BE2C (cell line): Measurements from ENCODE around the gene ACTR1A.
"Not testable (repeated sequence)": the region's sequence is repeated elsewhere in the genome, so short reads cannot be mapped to it uniquely, and the experiment has no call there.

Experiments used
- DNase-seq: peaks from one replicate; pipeline ENCODE4 v3.0.0-alpha.2; 2020
- H3K27me3 ChIP-seq: fragments of 250-450 bp; sonication (Bioruptor Pico); 2 replicates; pipeline ENCODE4 v1.5.1; 2020; ENCODE audit warnings: mild to moderate bottlenecking
- H3K36me3 ChIP-seq: fragments of 250-450 bp; sonication (Bioruptor Pico); 2 replicates; pipeline ENCODE4 v1.5.1; 2020; ENCODE audit warnings: mild to moderate bottlenecking
- H3K4me1 ChIP-seq: fragments of 250-450 bp; sonication (Bioruptor Pico); 2 replicates; pipeline ENCODE4 v1.5.1; 2020
- H3K4me3 ChIP-seq: 2 replicates; pipeline ENCODE4 v1.5.1; 2011; ENCODE audit warnings: low read depth, low read length
- H3K9me3 ChIP-seq: fragments of 250-450 bp; sonication (Bioruptor Pico); 2 replicates; pipeline ENCODE4 v1.5.1; 2020
- TF ChIP-seq, protein P1 (sequence below): IDR thresholded peaks from 2 replicates; pipeline ENCODE4 v1.5.1; 2012; ENCODE audit warnings: mild to moderate bottlenecking, low read depth, low read length

ACTR1A gene

GRCh38 chr10:102457591-102458150, 44.8 kb downstream of the ACTR1A start:
- Histone ChIP-seq H3K27me3 (no peaks in the 10 kb centered on the region), H3K4me1 (no peaks in the 10 kb centered on the region; the same call in 1 of the 2 replicates), H3K36me3 (no peaks in the 10 kb centered on the region), H3K4me3 (no peak overlapping the region), H3K9me3 (no peaks in the 10 kb centered on the region)
- no peak for DNase-seq
- TF ChIP-seq, protein P1, sequence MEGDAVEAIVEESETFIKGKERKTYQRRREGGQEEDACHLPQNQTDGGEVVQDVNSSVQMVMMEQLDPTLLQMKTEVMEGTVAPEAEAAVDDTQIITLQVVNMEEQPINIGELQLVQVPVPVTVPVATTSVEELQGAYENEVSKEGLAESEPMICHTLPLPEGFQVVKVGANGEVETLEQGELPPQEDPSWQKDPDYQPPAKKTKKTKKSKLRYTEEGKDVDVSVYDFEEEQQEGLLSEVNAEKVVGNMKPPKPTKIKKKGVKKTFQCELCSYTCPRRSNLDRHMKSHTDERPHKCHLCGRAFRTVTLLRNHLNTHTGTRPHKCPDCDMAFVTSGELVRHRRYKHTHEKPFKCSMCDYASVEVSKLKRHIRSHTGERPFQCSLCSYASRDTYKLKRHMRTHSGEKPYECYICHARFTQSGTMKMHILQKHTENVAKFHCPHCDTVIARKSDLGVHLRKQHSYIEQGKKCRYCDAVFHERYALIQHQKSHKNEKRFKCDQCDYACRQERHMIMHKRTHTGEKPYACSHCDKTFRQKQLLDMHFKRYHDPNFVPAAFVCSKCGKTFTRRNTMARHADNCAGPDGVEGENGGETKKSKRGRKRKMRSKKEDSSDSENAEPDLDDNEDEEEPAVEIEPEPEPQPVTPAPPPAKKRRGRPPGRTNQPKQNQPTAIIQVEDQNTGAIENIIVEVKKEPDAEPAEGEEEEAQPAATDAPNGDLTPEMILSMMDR = no peak

DNA sequence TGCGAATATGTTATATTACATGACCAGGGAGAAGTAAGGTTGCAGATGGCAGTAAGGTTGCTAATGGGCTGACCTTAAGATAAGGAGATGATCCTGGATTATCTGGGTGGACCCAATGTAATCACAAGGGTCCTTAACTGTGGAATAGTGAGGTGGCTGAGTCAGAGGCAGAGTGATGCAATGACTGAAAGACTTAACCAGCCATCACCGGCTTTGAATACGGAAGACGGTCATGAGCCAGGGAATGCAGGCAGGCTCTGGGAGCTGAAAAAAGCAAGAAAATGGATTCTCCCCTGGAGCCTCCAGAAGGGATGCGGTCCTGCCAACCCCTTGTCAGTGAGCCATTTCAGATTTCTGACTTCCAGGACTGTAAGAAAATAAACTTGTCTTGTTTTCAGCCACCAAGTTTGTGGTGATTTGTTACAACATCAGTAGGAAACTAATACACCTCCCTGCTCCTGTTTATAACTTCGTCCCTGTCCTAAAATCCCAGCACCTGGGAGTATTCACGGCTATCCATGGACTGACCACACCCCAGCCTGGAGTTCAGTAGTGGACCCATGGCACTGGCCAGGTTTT, 46.5 kb downstream of the ACTR1A start:
- Histone ChIP-seq H3K36me3 (no peaks in the 10 kb centered on the region), H3K4me3 (no peak overlapping the region), H3K4me1 (no peaks in the 10 kb centered on the region), H3K27me3 (no peaks in the 10 kb centered on the region), H3K9me3 (no peaks in the 10 kb centered on the region)
- no peak for DNase-seq
- TF ChIP-seq, protein P1 = no peak

DNA sequence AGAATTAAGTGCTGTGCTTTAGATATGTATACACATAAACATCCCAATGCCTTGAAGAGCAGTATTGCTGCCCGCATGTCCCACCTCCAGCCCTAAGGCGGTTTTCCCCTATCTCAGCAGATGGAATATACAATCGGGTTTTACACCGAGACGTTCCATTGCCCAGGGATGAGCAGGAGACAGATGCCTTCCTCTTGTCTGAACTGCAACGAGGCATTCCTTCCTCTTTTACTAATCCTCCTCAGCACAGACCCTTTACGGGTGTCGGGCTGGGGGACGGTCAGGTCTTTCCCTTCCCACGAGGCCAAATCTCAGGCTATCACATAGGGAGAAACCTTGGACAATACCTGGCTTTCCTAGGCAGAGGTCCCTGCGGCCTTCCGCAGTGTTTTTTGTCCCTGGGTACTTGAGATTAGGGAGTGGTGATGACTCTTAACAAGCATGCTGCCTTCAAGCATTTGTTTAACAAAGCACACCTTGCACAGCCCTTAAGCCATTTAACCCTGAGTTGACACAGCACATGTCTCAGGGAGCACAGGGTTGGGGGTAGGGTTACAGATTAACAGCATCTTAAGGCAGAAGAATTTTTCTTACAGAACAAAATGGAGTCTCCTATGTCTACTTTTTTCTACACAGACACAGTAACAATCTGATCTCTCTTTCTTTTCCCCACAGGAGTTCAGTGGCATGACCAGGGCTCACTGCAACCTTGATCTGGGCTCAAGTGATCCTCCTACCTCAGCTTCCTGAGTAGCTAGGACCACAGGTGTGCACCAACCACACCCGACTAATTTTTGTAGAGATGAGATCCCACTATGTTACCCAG, 47.6 kb downstream of the ACTR1A start:
- not testable (repeated sequence) for H3K4me3 ChIP-seq, H3K9me3 ChIP-seq, DNase-seq, H3K4me1 ChIP-seq, H3K36me3 ChIP-seq, H3K27me3 ChIP-seq

DNA sequence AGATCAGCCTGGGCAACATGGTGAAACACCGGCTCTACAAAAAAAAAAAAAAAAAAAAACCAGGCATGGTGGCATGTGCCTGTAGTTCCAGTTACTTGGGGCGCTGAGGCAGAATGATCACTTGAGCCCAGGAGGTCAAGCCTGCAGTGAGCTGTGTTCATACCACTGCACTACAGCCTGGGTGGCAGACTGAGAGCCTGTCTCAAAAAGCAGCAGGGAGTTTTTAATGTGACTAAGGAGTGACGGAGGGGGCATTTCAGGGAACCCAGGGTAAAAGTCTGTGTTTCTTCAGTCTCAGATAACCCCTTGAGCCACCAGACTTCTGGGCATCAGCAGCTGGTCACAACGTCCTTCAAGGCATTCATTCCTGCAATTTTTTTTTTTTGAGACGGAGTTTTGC, 49.0 kb downstream of the ACTR1A start:
- no peak for DNase-seq
- Histone ChIP-seq H3K27me3 (no peaks in the 10 kb centered on the region), H3K4me1 (no peaks in the 10 kb centered on the region), H3K36me3 (no peaks in the 10 kb centered on the region), H3K9me3 (no peaks in the 10 kb centered on the region), H3K4me3 (no peak overlapping the region)
- TF ChIP-seq, protein P1 = no peak

DNA sequence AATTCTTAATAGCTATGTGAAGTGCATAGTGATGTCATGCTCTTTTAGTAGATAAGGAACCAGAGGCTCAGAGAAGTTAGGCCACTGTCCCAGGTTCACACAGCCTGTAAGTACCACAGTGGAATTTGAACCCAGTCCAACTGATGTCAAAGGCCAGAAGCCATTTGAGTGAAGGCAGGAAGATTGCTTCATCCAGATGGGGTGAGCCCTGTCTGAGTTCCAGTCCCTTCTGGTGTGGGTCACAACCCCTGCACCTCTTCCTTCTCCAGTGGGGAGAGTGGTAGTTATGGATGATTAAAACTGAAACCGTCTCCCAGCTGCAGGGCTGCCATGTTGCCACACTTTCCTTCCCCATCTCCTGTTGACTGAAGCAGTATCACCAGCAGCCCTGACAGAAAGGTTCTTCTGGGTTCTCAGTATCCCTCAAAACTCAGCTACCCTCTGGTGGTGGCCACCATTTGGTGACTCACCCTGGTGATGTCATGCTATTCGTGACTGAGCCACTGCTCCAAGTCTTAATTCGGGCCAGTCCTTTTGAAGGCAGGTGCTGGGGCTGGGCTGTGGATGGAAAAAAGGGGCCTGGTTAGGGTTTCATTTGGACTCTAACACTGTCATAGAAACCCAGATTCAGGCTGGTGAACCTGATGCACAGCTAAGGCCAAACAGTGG, 49.7 kb downstream of the ACTR1A start:
- no peak overlapping the region for H3K4me3 ChIP-seq
- no peaks in the 10 kb centered on the region for H3K36me3 ChIP-seq
- no peaks in the 10 kb centered on the region for H3K9me3 ChIP-seq
- TF ChIP-seq, protein P1 = no peak
- H3K4me1 ChIP-seq = no peaks in the 10 kb centered on the region
- no peaks in the 10 kb centered on the region for H3K27me3 ChIP-seq
- DNase-seq = peak; percentile 38

GRCh38 chr10:102451105-102451969, 51.2 kb downstream of the ACTR1A start, which contains the start of gene C10orf95:
C10orf95 (minus strand) TSS chr10:102451543; CDS start chr10:102451093, 450 bp downstream.
- TF ChIP-seq, protein P1 = no peak
- Histone ChIP-seq H3K4me1 (no peaks in the 10 kb centered on the region), H3K27me3 (no peaks in the 10 kb centered on the region), H3K36me3 (no peaks in the 10 kb centered on the region), H3K9me3 (no peaks in the 10 kb centered on the region), H3K4me3 (peak within 1 kb of the TSS; percentile 68)
- no peak for DNase-seq
